HG03469 (cell line): ENCODE results near the gene CREBRF.
A peak's percentile ranks its signal among the peaks of the same experiment; 100 is the strongest.
"Not testable (repeated sequence)": the region's sequence is repeated elsewhere in the genome, so short reads cannot be mapped to it uniquely, and the experiment has no call there.

Source experiments
- ATAC-seq: cut with Tn5 transposase; IDR thresholded peaks from one replicate; pipeline ENCODE4 v1.9.1; 2021; ENCODE audit warnings: mild to moderate bottlenecking, moderate library complexity, moderate number of reproducible peaks; ENCODE audit not compliant: unreplicated experiment

CREBRF gene, protein sequence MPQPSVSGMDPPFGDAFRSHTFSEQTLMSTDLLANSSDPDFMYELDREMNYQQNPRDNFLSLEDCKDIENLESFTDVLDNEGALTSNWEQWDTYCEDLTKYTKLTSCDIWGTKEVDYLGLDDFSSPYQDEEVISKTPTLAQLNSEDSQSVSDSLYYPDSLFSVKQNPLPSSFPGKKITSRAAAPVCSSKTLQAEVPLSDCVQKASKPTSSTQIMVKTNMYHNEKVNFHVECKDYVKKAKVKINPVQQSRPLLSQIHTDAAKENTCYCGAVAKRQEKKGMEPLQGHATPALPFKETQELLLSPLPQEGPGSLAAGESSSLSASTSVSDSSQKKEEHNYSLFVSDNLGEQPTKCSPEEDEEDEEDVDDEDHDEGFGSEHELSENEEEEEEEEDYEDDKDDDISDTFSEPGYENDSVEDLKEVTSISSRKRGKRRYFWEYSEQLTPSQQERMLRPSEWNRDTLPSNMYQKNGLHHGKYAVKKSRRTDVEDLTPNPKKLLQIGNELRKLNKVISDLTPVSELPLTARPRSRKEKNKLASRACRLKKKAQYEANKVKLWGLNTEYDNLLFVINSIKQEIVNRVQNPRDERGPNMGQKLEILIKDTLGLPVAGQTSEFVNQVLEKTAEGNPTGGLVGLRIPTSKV

DNA sequence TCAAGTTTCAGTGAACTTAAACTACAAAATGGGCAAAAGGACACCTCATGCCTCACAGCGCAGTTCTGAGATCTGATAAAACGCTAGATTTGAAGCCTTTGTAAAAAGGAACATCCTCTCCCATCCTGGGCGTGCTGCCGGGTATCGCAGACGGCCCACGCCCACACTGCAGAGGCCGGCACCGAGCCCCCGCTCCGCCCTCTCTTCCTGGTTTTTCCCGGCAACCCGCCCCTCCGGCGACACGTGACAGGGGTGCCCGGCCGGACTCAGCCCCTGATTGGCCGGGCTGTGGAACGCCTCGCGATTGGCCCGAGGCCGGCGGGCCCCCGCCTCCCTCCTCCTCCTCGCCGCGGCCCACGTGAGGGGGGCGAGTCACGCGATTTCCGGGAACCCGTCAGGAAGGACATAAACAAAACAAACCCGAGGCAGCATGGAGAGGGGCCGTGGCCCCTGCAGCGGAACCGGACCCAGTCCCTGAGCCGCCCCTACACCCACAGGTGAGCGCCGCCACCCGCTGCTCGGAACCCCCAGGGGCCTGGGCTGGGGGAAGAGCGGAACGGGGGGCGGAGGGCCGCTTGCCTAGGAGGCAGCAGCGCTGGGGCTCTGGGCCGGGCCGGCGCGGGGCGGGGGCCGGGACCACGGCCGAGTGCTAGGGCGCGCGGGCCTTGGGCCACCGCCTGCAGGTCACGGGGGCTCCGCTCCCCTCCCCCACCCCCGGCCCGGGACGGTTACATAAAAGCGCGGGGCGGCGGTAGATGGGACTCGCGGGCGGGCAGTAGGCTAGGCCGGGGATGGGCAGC, at the start of gene CREBRF:
Gene CREBRF (plus strand): TSS at position 370 of the 800 bp plus-strand sequence. CDS start 24,424 bp downstream, outside the sequence.
- ATAC-seq = peak; percentile 66

DNA sequence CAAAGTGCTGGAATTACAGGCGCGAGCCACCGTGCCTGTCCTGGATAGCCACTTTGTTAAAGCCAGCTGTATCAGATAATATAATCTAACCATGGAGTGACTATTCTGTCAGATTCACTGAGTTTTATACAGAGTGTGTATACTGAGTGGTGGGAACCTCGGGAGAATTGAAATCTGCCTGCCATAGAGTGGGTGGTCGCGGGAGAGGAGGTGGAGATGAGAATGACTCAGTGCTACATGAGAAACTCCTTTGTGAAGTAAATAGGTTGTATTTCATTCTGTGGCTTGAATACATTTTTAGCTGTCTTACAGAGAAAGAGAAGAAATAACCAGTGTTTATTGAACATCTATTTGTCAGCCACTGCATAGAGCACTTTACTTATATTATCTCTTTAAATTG, 46.1 kb upstream of the CREBRF start:
- no peak for ATAC-seq

DNA sequence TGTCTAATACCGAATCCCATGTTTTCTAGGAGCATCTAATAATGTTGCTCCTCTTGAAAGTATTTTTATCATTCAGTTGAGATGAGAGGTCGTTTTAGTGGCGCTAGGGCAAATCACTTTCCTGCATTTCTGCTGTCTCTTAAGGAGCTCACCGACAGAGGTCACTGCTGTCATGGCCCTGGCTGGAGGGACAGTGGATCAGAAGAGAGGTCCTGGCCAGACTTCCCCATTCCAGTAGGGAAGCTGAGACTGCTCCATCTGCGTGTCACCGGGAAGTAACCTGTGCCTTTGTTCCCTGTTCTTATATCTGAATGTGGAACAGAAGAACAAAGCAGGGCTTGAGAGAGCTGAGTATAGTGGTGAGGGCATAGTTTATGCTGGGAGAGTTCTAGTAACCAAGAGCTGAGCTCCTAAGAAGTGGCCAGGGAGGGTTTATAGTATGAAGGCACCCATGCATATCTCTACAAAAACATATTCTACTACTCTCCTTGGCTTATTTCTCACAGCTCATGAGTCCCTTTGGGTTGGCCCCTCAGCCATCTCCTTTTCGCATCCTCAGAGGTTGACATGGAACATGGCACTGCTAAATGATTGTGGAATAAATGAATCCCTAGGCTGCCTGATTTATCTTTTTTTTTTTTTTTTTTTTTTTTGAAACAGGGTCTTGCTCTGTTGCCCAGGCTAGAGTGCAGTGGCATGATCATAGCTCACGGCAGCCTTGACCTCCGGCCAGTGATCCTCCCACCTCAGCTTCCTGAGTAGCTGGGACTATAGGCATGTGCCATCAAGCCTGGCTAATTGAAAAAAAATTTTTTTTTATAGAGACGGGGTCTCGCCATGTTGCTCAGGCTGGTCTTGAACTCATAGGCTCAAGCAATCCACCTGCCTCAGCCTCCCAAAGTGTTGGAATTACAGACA, 45.3 kb upstream of the CREBRF start:
- no peak for ATAC-seq

DNA sequence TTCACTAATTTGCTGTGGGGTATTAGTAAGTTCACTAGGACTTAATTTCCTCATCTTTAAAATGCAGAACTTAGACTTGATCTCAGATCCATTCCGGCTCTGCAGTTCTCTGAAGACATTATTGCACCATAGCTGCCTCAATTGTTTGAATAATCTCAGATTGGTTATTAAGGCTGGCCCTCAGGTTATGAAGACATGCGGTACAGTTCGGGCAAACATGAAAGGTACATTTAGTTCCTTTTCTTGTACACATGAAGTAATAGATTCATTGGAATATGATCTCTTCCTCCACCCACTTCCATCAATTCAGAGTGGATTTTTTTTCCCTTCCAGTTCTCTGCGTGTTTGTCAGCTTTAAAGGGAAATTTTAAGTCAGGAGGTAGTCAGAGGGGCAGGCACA, 44.6 kb upstream of the CREBRF start:
- no peak for ATAC-seq

DNA sequence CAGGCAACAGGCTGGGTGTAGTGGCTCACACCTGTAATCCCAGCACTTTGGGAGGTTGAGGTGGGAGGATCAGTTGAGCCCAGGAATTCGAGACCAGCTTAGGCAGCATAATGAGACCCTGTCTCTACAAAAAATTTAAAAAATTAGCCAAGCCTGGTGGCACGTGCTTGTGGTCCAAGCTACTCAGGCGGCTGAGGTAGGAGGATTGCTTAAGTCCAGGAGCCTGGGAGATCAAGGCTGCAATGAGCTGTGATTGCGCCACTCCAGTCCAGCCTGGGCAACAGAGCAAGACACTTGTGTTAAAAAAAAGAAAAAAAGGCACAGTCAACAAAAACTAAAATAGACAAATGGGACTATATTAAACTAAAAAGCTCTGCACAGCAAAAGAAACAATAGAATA, 43.3 kb upstream of the CREBRF start:
- ATAC-seq = no peak

DNA sequence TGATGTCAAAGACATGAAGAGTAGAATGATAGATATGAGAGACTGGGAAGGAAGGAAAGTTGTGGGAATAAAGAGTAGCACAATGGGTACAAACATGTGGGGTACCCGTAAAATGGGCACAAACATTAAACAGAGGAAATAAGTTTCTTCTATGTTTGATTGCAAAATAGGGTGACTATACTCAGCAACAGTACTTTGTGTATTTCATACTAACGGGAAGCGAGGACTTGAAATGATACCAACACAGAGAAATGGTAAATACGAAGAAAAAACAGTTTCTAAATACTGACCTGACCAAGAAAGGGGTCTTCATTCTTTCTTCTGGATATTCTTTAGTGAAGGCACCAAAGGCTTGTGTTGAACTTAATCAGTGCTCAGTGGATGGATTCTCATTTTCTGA, 41.5 kb upstream of the CREBRF start:
- ATAC-seq = no peak

DNA sequence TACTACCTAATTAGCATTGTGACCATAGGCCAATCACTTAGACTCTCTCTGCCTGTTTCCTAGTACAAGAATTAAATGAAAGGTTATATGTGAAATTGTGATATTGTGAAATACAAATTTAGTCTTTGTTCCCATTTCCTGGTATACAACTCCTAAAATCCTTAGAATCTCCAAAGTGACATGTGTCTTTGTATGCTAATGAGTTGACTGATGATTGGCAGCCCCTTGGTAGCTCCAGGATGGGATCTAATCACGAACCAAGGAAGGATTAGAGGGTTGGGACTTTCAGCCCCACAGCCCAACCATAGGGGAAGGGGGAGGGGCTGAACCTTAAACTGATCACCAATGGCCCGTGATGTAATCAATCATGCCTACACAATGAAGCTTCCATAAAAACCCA, 41.0 kb upstream of the CREBRF start:
- no peak for ATAC-seq

DNA sequence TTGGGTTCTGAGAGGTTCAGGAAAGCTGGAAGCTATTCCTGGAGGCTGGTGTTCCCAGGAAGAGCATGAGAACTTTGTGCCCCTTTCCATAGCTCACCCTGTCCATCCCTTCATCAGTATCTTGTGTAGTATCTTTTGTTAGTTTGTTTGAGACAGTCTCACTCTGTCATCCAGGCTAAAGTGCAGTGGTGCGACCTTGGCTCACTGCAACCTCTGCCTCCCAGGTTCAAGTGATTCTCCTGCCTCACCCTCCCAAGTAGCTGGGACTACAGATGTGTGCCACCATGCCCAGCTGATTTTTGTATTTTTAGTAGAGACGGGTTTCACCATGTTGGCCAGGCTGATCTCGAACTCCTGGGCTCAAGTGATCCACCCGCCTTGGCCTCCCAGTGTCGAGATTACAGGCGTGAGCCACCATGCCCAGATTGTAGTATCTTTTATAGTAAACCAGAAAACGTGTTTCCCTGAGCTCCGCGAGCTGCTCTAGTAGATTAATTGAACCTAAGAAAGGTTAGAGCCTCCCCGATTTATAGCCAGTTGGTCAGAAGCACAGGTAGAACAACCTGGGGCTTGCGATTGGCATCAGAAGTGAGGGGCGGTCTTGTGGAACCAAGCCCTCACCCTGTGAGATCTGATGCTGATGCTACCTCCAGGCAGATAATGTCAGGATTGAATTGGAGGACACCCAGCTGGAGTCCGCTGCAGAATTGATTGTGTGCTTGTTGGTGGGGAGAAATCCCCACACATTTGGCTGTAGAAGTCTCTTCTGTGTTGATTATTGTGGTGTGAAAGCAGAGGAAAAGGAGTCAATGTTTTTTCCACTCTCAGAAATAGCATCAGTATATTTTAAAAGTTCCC, 40.3 kb upstream of the CREBRF start:
- no peak for ATAC-seq

DNA sequence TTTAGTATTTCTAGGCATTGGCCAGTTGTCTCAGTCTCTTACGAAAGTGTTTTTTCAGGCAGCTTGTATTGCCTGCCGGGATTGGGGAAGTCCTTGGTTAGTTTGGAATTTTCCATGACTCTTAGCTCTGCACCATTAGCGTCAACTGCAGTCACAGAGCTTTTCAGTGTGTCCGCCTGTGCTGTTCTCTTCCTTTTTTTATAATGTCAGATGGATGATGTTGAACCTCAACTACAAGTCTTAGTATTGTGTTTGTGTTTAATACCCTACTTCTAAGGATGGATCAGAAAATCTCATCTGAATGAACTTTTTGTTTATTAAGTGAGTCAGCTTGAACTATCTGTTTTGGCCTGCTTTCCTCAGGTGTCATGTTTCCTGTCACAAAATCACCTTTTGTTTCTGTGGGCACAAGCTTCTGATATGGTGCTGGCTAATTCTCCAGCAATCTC, 39.5 kb upstream of the CREBRF start:
- ATAC-seq = no peak

DNA sequence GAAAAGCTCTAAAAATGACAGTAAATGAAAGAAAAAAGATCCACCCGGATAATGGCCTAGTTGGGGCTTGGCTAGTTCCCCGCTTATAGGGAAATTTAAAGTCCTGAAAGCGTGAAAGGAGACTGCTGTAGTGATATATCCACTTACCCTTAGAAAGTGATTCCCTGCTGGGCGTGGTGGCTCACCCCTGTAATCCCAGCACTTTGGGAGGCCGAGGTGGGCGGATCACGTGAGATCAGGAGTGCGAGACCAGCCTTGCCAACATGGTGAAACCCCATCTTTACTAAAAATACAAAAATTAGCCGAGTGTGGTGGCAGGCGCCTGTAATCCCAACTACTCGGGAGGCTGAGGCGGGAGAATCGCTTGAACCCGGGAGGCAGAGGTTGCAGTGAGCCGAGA, 39.1 kb upstream of the CREBRF start:
- not testable (repeated sequence) for ATAC-seq

DNA sequence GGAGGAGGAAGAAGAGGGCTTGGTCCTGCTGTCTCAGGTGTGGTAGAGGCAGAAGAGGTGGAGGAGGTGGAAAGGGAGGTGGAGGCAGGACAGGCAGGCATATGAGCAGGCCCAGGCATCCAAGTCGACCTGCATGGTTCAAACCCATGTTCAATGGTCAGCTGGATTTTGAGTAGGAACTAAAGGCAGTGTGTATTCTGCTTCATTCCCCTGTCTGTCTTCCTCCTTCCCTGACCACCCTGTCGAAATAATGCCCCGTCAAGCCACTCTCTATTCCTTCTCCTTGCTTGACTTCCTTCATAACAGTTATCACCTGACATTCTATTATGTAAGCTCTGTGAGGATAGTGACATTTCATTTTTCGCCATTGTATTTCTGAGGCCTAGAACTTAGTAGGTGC, 37.8 kb upstream of the CREBRF start:
- no peak for ATAC-seq

DNA sequence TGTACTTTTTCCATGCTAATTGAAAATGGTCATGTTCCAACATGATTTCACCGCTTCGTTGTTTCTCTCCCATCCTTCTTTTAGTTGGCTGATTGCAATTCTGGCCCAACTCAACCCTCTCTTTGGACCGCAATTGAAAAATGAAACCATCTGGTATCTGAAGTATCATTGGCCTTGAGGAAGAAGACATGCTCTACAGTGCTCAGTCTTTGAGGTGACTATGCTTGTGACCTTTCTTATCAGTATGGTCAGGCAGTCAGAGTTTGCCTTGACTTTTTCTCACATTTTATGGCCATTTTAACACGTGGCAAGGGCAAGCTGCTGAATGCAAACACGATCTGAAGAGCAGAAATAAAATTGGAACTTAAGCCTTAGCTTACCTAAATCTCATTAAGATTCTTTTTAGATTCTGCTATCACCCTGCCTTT, 36.0 kb upstream of the CREBRF start:
- no peak for ATAC-seq

DNA sequence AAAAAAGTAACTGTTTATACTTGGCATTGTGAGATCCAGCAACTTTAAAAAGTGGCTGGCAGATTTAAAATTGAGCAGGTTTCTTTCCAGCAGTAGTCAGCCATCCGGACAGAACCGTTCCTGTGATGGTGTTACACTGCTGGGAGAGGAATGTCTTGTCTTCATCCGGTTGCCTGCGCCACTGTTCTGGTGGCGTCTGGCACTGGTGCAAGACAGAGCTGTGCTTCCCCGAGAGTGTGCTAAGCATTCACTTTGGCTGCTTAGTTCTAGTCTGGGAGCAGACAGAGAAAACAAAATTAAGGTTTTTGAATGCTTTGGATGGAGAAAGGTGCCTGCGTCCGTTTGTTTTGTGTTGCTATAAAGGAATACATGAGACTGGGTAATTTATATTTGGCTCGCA, 35.5 kb upstream of the CREBRF start:
- no peak for ATAC-seq

DNA sequence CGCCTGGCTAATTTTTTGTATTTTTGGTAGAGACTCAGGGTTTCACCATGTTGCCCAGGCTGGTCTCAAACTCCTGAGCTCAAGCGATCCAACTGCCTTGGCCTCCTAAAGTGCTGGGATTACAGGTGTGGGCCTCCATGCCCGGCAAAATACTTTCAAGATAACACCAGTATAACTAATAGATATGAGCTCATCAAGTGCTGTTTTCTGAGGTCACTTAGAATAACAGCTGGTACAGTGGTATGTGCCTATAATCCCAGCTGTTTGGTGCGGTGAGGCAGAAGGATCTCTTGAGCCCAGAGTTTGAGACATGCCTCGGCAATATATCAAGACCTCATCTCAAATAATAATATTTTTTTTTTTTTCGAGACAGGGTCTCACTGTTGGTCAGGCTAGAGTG, 30.5 kb upstream of the CREBRF start:
- ATAC-seq = no peak

DNA sequence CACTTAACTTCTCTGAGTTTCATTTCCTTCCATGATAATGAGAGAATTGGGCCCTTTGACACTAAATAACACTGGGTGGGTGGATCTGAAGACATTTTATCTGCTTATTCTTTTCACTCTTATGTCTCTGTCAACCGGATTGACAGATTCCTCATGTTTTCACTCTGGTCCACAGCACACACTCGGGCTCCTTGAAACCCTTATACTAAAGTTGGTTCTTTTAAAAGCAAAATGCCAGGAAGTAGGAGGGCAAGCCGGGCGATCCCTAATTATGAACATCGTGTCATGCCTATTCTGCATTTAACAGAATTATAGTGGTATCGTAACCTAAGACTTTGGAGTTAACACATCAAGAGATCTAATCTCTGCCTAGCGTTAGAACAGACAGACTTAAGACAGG, 28.2 kb upstream of the CREBRF start:
- ATAC-seq = no peak

DNA sequence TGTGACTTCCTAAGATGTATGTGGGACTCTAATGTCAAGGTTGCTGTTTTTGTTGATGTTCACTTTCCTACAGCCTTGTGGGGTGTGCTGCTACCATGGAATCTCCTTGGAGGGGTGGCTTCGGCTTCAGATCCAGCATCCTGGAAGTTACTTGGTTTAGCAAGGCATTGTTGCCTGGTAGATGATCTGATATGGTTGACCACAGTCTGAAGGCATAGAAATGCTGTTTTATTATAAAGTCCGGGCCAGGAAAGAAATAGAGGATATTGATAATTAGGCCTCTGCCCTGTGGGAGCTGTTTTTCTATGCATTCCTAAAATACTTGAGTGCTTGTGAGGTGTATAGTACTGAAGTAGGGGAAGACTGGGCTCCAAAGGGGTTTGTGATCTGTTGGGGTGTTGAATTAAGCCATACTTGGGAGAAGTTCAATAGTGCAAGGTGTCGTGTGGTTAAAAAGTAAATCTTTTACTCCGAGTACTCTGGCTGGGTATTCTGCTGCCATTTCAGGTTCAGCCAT, 27.3 kb upstream of the CREBRF start:
- ATAC-seq = no peak

DNA sequence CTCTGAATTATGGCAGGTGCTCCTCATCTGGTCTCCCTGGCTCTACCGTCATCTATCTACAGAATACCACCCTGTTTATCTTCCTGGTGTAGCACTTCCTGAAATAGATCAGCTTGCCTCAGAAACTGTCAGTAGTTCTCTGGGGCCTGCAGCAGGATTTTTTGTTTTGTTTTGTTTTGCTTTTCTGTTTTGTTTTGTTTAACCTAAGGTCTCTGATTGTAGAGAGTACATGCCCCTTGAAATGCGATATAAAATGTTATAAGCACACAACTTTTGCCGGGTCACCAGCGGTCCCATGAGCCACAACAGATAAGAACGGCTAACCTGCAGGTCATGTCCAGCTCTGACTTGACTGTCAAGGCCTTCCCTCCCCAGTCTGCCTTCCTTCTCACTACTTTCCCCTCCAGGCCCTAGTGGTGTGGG, 26.6 kb upstream of the CREBRF start:
- no peak for ATAC-seq

DNA sequence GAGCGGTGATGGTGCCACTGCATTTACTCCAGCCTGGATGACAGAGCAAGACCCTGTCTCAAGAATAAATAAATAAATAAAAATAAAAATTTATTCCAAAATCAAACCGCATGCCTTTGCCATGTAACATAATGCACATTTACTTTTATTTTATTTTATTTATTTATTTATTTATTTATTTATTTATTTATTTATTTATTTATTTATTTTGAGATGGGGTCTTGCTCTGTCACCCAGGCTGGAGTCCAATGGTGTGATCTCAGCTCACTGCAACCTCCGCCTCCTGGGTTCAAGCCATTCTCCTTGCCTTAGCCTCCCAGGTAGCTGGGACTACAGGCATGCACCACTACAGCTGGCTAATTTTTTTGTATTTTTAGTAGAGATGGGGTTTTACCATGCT, 24.1 kb upstream of the CREBRF start:
- not testable (repeated sequence) for ATAC-seq

DNA sequence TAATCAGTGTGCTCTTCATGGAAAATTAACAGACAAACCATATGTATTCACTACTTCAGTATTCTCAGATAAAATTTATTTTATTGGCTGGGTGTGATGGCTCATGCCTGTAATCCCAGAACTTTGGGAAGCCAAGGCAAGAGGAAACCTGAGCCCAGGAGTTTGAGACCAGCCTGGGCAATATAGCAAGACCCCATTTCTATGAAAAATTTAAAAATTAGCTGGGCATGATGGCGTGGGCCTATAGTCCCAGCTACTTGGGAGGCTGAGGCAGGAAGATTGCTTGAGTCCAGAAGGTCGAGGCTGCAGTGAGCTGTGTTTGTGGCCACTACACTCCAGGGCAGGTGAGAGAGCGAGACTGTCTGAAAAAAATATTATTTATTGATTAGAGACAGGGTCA, 23.4 kb upstream of the CREBRF start:
- ATAC-seq = no peak
